ENCODE results near the gene SRXN1.

- TF ChIP-seq POLR2A (IDR thresholded peaks at IDR 0.05; ENCODE audit: low read depth, low read length) (no peak), CTCF (IDR thresholded peaks at IDR 0.05; ENCODE audit: extremely low read depth in 1 of 2, insufficient read depth in 1 of 2, low read depth in 1 of 2, low read length in 2 of 2) (no peak), POLR2AphosphoS5 (IDR thresholded peaks at IDR 0.05; ENCODE audit: insufficient read depth, low read depth, low read length) (no peak), MAX (IDR thresholded peaks at IDR 0.05; ENCODE audit: insufficient read depth, insufficient read length) (no peak), FOS (IDR thresholded peaks at IDR 0.05; ENCODE audit: borderline replicate concordance, insufficient read depth, low read length) (no peak), EZH2 (IDR thresholded peaks at IDR 0.05; ENCODE audit: borderline replicate concordance, low read depth, low read length, severe bottlenecking) (no peak), JUN (IDR thresholded peaks at IDR 0.05; ENCODE audit: borderline replicate concordance, insufficient read depth, insufficient read length, low read depth) (no peak)
These were observed 52.9 kb downstream of the SRXN1 start for GRCh38 chr20:600141-600540.
